Activated T-cell treated with anti-CD3 and anti-CD28 coated beads, Interleukin-2, amount 50 U/mL, for 72 hours (primary cell): ENCODE results near the gene TAP2. TPM values are rescaled to one million over a fixed set of nuclear protein-coding genes. Genes with fewer than 3 reads are reported as not detected.
A peak's percentile ranks its signal among the peaks of the same experiment; 100 is the strongest.

ENCODE experiments used
- ATAC-seq, 2 donors: fragments of 150-1000 bp; cut with Tn5 transposase; replicated peaks in 1 of 2; 2 replicates each; pipeline ENCODE4 v1.10.0; 2021; ENCODE audit warnings: moderate library complexity in 2 of 2, mild to moderate bottlenecking in 1 of 2
- DNase-seq, 2 donors: peaks; one replicate each; pipeline ENCODE4 v3.0.0; 2021 to 2022; ENCODE audit warnings: mixed read lengths in 1 of 2
- H3K27ac Mint-ChIP-seq: one replicate; pipeline ENCODE4 v1.8.0; 2022; ENCODE audit warnings: mild to moderate bottlenecking, moderate library complexity, mixed read lengths
- H3K27me3 Mint-ChIP-seq: one replicate; pipeline ENCODE4 v1.8.0; 2022; ENCODE audit warnings: low read depth, mixed read lengths
- H3K36me3 Mint-ChIP-seq, 2 donors: one replicate each; pipeline ENCODE4 v1.8.0; 2022; ENCODE audit warnings: mixed read lengths in 2 of 2, mild to moderate bottlenecking in 1 of 2; ENCODE audit not compliant: insufficient read depth in 2 of 2
- H3K4me1 Mint-ChIP-seq: one replicate; pipeline ENCODE4 v1.8.0; 2022; ENCODE audit warnings: low read depth, mixed read lengths
- H3K4me3 Mint-ChIP-seq, 2 donors: one replicate each; pipeline ENCODE4 v1.8.0; 2022; ENCODE audit warnings: mild to moderate bottlenecking in 2 of 2, mixed read lengths in 2 of 2, moderate library complexity in 2 of 2
- H3K9me3 Mint-ChIP-seq, 2 donors: one replicate each; pipeline ENCODE4 v1.8.0; 2022; ENCODE audit warnings: mixed read lengths in 2 of 2
- total RNA-seq, 2 donors: library from RNA; stranded (reverse); gene quantifications; one replicate each; pipeline ENCODE4 v1.2.3, GENCODE V29; 2022

TAP2 gene
- total RNA-seq, 2 donors from 2014 or later, result 117 to 127 TPM

DNA sequence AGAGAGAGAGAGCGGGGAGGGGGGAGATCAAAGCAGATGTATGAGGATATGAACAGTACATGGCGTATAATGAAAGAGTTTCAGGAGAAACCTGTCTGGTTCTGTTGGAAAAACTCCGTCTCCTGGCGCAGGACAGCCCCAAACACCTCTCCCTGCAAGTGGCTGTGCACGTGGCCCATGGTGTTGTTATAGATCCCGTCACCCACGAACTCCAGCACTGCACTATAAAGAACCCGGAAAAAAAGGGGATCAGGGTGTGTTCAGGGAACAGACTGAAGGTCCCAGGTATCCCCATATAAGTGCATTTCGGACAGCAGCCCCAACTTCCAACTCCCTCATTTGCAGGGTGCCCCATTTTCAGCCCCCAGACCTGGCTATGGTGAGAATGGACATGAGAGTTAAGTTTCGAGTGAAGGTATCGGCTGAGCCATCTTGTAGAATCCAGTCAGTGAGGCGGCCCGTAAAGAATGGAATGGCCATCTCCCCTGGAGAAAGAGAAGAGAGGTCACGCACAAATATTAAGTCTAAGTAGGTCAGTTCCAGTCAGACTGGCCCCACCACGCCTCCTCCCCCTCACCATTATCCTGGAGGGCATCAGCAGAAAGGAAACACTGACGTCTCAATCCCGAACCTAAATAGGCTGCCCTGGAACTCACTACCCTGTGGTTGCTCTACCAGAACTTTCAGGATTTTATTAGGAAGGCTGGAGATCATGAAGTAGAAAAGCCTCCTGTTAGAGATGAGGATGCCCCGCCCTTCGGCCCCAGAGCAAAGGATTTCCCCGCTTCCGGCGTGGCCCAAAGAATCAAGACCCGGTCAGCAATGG is 13.7 kb upstream of the TAP2 start:
- peak overlapping the region; percentile 96 for H3K27ac Mint-ChIP-seq
- peaks cover 0 to 2% of the 10 kb centered on the region in 2 donors for H3K9me3 Mint-ChIP-seq
- peak overlapping the region; percentile 94 to 100 for H3K4me3 Mint-ChIP-seq
- H3K36me3 Mint-ChIP-seq, result peaks cover 65 to 84% of the 10 kb centered on the region in 2 donors
- ATAC-seq (no peak), DNase-seq (peak; percentile 53 to 60)
- H3K4me1 Mint-ChIP-seq, result peaks cover 74% of the 10 kb centered on the region
- no peaks in the 10 kb centered on the region for H3K27me3 Mint-ChIP-seq

DNA sequence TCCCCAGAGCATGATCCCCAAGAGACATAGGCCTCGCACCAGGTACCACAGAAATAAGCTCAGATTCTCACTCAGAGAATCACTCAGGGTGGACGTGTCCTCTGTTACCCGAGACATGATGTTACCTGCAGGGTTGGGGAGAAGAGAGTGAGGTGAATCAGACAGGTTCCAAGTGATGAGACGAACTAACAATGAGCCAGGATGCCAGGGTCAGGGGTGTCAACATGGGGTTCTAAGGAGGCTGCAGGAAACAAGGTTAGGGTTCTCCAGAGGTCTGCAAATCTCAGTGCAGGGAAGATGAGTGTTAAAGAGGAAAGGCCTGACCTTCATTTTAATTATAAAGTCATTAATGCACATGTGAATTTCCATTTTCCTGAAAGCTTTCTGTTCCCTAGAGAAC is 12.5 kb upstream of the TAP2 start:
- peak overlapping the region; percentile 96 for H3K27ac Mint-ChIP-seq
- DNase-seq, result no peak
- no peak for ATAC-seq
- H3K4me3 Mint-ChIP-seq, result peak overlapping the region; percentile 94 to 100
- peaks cover 65 to 86% of the 10 kb centered on the region in 2 donors for H3K36me3 Mint-ChIP-seq
- peaks cover 74% of the 10 kb centered on the region for H3K4me1 Mint-ChIP-seq
- H3K27me3 Mint-ChIP-seq, result no peaks in the 10 kb centered on the region
- peaks cover 0 to 2% of the 10 kb centered on the region in 2 donors for H3K9me3 Mint-ChIP-seq

DNA sequence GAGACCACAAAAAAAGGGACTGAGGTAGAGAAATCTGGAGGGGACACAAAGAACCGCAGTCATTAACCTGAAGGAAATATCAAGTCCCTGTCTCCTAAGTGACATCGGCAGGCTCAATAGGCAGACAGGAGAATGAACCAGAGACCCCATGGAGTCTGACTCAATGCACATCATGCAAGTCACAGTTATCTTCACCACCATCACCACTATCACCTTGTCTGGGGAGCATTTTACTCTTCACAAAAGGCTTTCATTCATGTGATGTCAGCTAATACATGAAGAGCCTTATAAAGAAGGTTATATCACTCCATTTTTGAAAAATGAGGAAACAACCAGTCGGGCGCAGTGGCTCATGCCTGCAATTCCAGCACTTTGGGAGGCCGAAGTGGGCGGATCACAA is 10.6 kb upstream of the TAP2 start:
- no peak for DNase-seq
- no peak for ATAC-seq
- peak overlapping the region; percentile 71 for H3K27ac Mint-ChIP-seq
- H3K27me3 Mint-ChIP-seq, result no peaks in the 10 kb centered on the region
- peak overlapping the region; percentile 41 to 99 for H3K4me3 Mint-ChIP-seq
- peaks cover 59 to 82% of the 10 kb centered on the region in 2 donors for H3K36me3 Mint-ChIP-seq
- H3K9me3 Mint-ChIP-seq, result peaks cover 0 to 2% of the 10 kb centered on the region in 2 donors
- H3K4me1 Mint-ChIP-seq, result peaks cover 76% of the 10 kb centered on the region

DNA sequence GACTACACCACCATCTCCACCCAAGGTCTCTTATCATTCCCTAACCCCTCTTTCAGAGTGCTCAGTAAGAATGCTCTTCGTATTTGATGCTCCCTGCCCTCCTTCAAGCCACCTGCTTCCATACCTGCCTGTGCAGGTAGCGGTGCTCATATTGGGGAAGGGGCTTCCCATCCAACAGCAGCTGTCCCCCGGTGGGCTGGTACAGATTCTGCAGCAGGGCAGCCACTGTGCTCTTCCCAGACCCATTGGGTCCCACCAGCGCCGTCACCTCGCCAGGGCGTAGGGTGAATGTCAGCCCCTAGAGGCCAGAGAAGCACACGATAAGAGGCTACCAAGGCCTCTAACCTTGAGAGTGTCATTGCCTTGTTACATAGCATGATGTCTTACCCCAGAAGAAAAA is 9.3 kb upstream of the TAP2 start:
- Mint-ChIP-seq H3K4me3 (peak overlapping the region; percentile 41 to 99), H3K27ac (peak overlapping the region; percentile 100), H3K4me1 (peaks cover 79% of the 10 kb centered on the region), H3K9me3 (peaks cover 0 to 2% of the 10 kb centered on the region in 2 donors), H3K27me3 (no peaks in the 10 kb centered on the region), H3K36me3 (peaks cover 65 to 85% of the 10 kb centered on the region in 2 donors)
- DNase-seq (no peak), ATAC-seq (no peak)

DNA sequence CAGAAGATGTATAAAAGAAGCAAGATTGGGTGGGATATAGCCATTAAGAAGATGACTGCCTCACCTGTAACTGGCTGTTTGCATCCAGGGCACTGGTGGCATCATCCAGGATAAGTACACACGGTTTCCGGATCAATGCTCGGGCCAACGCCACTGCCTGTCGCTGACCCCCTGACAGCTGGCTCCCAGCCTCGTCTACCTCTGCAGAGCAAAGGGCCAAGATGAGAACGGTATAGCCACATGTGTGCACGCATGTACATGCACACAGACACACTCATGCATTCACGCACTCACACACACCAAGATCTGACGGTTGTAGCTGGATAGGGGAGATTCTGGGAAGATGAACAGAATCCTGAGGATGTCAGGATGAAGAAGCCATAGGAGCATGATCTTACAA is 8.5 kb upstream of the TAP2 start:
- DNase-seq, result peak in 1 of 2 donors; percentile 4
- Mint-ChIP-seq H3K9me3 (peaks cover 0 to 2% of the 10 kb centered on the region in 2 donors), H3K27me3 (no peaks in the 10 kb centered on the region), H3K4me1 (peaks cover 86% of the 10 kb centered on the region), H3K36me3 (peaks cover 63 to 83% of the 10 kb centered on the region in 2 donors), H3K4me3 (peak overlapping the region; percentile 41 to 99), H3K27ac (peak overlapping the region; percentile 100)
- no peak for ATAC-seq

DNA sequence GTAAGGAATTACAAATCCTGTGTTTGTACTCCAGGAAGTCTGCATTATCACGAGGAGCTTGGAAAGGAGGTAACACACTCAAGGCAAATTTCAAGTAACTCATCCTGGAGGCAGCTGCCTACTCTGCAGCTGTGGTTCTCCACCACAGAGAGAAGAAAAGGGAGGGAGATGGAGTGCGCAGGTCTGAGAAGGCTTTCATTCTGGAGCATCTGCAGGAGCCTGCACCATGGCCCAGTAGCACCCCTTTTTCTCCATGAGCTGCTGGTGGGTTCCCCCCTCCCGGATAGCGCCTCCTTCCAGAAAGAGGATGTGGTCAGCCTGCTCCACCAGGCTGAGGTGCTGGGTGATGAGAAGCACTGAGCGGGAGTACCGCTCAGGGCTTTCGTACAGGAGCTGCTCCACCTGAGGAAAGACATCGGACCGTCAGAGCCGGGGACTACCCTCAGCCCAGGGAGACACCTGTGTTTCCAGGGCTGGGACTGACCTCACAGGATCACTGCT is 6.9 kb upstream of the TAP2 start:
- Mint-ChIP-seq H3K4me1 (peaks cover 86% of the 10 kb centered on the region), H3K27me3 (no peaks in the 10 kb centered on the region), H3K4me3 (peak overlapping the region; percentile 98 to 99), H3K36me3 (peaks cover 61 to 81% of the 10 kb centered on the region in 2 donors), H3K9me3 (peaks cover 0 to 2% of the 10 kb centered on the region in 2 donors), H3K27ac (peak overlapping the region; percentile 100)
- ATAC-seq, result peak; percentile 9 to 10
- peak; percentile 40 to 50 for DNase-seq

DNA sequence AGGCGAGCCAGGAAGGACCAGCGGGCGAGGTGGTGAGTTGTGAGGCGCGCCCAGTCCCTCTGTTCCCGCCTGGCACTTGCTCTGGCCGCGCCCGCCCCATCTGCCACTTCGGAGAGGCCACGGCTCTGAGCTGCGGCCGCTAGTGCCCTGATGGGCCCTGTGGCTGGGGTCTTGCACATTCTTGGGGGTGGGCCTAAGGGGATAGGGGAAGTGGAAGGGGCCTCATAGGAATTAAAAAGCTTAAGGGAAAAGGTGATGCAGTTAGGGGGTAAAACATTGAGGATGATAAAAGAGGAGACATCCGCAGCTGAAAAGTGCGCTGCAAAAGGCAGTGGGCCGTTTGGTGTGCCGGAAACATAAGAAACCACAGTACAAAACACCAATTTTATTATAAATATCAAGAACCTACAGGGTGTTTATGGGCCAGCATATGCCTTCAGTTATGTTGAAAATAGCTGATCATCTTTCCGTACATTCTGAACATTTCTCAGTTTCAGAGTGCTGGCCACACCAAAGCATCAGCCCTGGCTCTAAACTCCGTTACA is 6.4 kb upstream of the TAP2 start:
- peaks cover 57 to 78% of the 10 kb centered on the region in 2 donors for H3K36me3 Mint-ChIP-seq
- peaks cover 0 to 2% of the 10 kb centered on the region in 2 donors for H3K9me3 Mint-ChIP-seq
- ATAC-seq, result peak in 1 of 2 donors; percentile 0
- no peak for DNase-seq
- H3K4me1 Mint-ChIP-seq, result peaks cover 86% of the 10 kb centered on the region
- H3K4me3 Mint-ChIP-seq, result peak overlapping the region; percentile 98 to 99
- H3K27me3 Mint-ChIP-seq, result no peaks in the 10 kb centered on the region
- peak overlapping the region; percentile 100 for H3K27ac Mint-ChIP-seq

DNA sequence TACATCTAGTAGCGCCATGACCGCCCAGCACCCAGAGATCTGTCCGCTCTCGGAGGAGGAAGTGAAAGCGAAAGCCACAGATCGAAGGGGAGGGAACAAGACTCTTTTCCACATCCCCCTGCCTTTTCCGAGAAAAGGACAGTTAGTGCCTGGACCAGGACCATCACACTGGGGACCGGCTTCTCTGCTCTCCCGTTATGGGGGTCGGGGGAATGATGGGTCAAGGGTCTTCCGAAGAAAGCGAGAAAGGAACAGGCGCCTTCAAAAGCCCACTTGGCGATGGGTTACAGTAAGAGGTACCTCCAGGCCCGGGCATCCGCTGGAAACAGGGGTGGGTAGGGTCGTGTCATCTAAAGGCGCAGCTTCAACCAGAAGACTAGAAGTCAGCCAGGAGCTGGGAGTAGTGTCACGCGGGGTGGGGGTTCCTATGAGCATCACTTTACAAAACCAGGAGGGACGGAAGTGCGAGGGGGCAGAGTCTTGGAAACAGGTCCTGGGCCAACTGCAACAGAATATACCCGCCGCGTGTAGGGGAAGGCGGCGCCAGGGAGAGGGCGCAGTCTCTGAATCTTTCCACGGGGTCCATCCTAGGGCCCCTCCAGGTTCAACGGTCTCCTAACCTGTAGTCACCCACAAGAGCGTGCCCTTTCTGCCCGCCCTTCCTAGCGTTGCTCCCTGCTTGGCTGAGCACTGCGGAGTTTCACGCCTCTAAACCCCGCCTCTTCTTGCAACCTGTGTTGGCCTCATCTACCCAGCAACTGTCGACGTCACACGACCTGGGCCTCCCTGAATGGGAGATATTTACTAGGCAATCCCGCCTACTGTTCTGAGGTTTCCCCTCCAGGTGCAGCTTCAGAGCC is 5.7 kb upstream of the TAP2 start, which contains the start of gene PSMB8:
TSS of gene PSMB8 (minus strand) at position 69 of the 860 bp plus-strand sequence. CDS start at position 18, 51 bp downstream.
- peak within 1 kb of the TSS; percentile 100 for H3K27ac Mint-ChIP-seq
- H3K36me3 Mint-ChIP-seq, result peaks cover 54 to 73% of the 10 kb centered on the region in 2 donors
- peaks cover 86% of the 10 kb centered on the region for H3K4me1 Mint-ChIP-seq
- ATAC-seq (peak; percentile 79), DNase-seq (peak; percentile 97 to 99)
- peaks cover 0 to 2% of the 10 kb centered on the region in 2 donors for H3K9me3 Mint-ChIP-seq
- peak within 1 kb of the TSS; percentile 98 to 99 for H3K4me3 Mint-ChIP-seq
- no peaks in the 10 kb centered on the region for H3K27me3 Mint-ChIP-seq

DNA sequence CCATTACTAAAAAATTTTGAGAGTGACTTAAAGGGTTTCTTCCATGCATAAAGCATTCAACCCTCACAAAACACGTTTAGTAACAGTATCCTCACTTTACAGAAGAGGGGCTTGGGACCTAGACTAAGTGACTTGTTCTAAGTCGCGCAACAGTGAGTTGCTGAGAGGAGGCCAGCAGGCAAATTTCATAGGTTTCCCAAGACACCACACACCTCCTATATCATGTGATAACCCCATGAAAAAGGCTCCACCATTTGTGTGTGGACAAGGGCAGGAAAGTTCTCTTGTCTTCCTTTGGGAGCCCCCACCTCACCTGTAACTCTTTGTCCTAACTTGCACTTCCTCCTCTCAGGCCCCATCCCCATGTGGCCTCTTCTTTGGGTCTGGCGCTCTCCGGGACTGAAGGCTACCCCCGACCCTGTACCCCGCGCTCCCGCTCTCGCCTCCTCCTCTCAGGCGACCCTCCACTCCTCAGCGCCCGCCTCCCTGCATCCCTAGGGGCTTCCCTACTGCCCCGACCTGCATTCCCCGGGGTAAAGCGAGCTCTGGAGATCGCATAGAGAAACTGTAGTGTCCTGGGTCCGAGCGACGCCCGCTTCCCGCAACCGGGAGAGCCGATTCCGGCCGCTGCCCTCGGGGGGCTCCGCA is 4.9 kb upstream of the TAP2 start:
- ATAC-seq (no peak), DNase-seq (peak in 1 of 2 donors; percentile 33)
- peaks cover 46 to 66% of the 10 kb centered on the region in 2 donors for H3K36me3 Mint-ChIP-seq
- H3K27me3 Mint-ChIP-seq, result no peaks in the 10 kb centered on the region
- H3K27ac Mint-ChIP-seq, result peak overlapping the region; percentile 100
- peak overlapping the region; percentile 98 to 99 for H3K4me3 Mint-ChIP-seq
- H3K4me1 Mint-ChIP-seq, result peaks cover 82% of the 10 kb centered on the region
- H3K9me3 Mint-ChIP-seq, result peaks cover 0 to 2% of the 10 kb centered on the region in 2 donors

DNA sequence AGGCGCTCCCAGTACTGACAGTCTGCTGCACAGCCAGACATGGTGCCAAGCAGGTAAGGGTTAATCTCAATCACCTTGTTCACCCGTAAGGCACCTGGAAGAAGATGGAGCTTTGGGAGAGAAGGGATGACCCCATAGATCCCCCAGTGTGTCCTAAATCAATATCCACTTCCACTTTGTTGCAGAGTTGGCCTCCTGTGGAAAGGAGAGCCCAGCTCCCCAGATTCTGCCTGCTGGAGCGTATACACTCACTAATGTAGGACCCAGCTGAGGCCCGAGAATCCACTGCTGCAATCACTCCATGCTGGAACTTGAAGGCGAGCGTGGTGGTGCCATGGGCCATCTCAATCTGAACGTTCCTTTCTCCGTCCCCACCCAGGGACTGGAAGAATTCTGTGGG is 4.2 kb upstream of the TAP2 start:
- H3K27ac Mint-ChIP-seq, result peak overlapping the region; percentile 100
- DNase-seq, result no peak
- H3K27me3 Mint-ChIP-seq, result no peaks in the 10 kb centered on the region
- no peaks in the 10 kb centered on the region for H3K9me3 Mint-ChIP-seq
- ATAC-seq, result no peak
- peaks cover 40 to 58% of the 10 kb centered on the region in 2 donors for H3K36me3 Mint-ChIP-seq
- peaks cover 76% of the 10 kb centered on the region for H3K4me1 Mint-ChIP-seq
- peak overlapping the region; percentile 98 to 99 for H3K4me3 Mint-ChIP-seq

DNA sequence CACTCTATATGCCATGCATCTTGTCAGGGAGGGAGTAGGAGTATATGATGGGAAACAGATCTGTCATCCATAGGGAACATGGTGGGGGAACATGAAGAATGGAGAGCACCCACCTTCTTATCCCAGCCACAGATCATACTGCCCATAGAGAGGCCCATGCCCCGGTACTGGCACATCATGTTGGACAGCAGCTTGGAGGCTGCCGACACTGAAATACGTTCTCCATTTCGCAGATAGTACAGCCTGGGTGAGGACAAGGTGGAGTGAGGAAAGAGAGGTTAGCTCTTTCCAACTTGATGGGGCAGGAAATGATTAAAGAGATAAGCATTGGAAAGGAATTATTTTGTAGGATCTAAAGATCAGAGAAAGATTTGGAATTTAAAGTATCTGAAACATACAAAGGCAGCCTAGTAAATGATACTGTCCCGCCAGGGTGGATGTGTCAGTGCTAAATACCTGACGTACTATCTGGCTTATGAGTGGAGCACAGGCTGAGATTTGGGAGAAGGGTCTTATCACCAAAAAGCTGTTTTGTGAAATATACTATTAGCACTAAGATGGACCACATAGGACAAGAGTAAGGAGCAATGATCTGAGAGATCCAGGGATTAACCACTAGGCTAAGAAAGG is 3.6 kb upstream of the TAP2 start:
- no peaks in the 10 kb centered on the region for H3K27me3 Mint-ChIP-seq
- H3K4me3 Mint-ChIP-seq, result peak overlapping the region; percentile 98 to 99
- peaks cover 38 to 55% of the 10 kb centered on the region in 2 donors for H3K36me3 Mint-ChIP-seq
- DNase-seq (no peak), ATAC-seq (no peak)
- peak overlapping the region; percentile 100 for H3K27ac Mint-ChIP-seq
- no peaks in the 10 kb centered on the region for H3K9me3 Mint-ChIP-seq
- H3K4me1 Mint-ChIP-seq, result peaks cover 76% of the 10 kb centered on the region
